Measurements from ENCODE around the gene ABHD12B.
A peak's percentile ranks its signal among the peaks of the same experiment; 100 is the strongest.

Gene ABHD12B

DNA sequence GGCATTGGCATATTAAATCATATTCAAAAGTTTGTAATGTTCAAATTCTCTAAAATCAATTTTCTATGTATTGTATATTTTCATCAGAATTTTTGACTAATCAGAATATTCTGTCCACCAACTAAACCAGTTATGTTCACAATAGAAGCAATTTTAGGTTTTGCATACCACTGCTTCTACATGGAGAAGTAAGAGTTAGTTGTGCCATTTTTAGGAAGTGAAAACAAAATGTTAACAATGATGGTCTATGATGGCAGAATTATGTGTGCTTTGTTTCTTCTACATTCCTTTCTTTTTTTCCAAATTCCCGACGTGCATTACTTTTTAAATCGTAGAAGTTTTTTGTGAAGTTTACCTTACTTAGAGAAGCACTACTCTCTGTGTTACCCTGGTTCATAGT is 29.5 kb downstream of the ABHD12B start:
- Histone ChIP-seq H3K4me1 (ENCODE audit: control insufficient read depth in 2 of 2, insufficient read depth in 1 of 2, low read depth in 1 of 2, low read length in 2 of 2) (peaks cover 0 to 1% of the 10 kb centered on the region in 2 donors), H3K9me3 (replicated peaks in 1 of 2; ENCODE audit: control insufficient read depth in 2 of 2, insufficient read depth in 1 of 2, low read depth in 1 of 2, low read length in 2 of 2) (peaks cover 0 to 7% of the 10 kb centered on the region in 2 donors), H2BK15ac (ENCODE audit: low read length) (no peak overlapping the region), H3K9ac (ENCODE audit: low read depth, low read length, poor library complexity) (no peak overlapping the region), H3K27me3 (ENCODE audit: control insufficient read depth in 3 of 3, insufficient read depth in 3 of 3, low read depth in 1 of 3, low read length in 3 of 3) (no peaks in the 10 kb centered on the region), H3K79me1 (ENCODE audit: low read depth, low read length) (no peaks in the 10 kb centered on the region), H2BK120ac (ENCODE audit: low read depth, low read length) (no peak overlapping the region), H3K27ac (replicated peaks; ENCODE audit: low read length) (no peak overlapping the region), H3K14ac (ENCODE audit: low read length) (no peak overlapping the region), H4K91ac (ENCODE audit: low read depth, low read length, poor library complexity) (no peak overlapping the region), H2BK12ac (ENCODE audit: low read length) (no peak overlapping the region), H3K23ac (ENCODE audit: low read depth, low read length, poor library complexity) (no peak overlapping the region), H3K18ac (ENCODE audit: low read length) (no peak overlapping the region), H3K4me2 (ENCODE audit: insufficient read depth, low read length, poor library complexity, severe bottlenecking) (no peak overlapping the region), H3K4ac (ENCODE audit: low read length) (no peak overlapping the region), H4K8ac (ENCODE audit: low read depth, low read length) (no peak overlapping the region), H2AFZ (ENCODE audit: low read length) (no peak overlapping the region), H3K36me3 (replicated peaks in 1 of 2; ENCODE audit: control insufficient read depth in 2 of 2, insufficient read depth in 2 of 2, low read length in 2 of 2) (no peaks in the 10 kb centered on the region), H2BK5ac (ENCODE audit: low read length) (no peak overlapping the region), H3K4me3 (ENCODE audit: low read length in 2 of 2) (no peak overlapping the region), H2AK5ac (ENCODE audit: low read depth, low read length) (no peak overlapping the region)
- no peak for DNase-seq (ENCODE audit: low spot score)
- no CpG with 5 or more reads among the region's 3 CpGs for WGBS, 2 donors (ENCODE audit: extremely low coverage in 2 of 2, insufficient read length in 2 of 2, insufficient replicate concordance in 1 of 2)

DNA sequence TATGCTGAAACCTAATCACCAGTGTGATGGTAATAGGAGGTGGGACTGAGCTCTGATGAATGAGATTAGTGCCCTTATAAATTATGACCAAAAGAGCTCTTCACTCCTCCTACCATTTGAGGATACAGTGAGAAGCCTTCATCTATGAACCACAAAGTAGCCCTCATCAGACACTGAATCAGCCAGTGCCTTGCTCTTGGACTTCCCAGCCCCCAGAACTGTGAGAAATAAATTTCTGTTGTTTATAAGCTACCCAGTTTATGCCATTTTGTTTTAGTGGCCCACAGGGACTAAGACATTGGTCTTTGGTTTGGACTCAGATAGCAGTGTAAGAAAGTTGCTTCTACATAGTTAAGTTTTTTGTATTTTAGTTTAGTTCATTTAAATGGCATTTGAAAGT is 32.9 kb downstream of the ABHD12B start:
- no peak overlapping the region for H3K23ac ChIP-seq (ENCODE audit: low read depth, low read length, poor library complexity)
- H3K9me3 ChIP-seq (replicated peaks in 1 of 2; ENCODE audit: control insufficient read depth in 2 of 2, insufficient read depth in 1 of 2, low read depth in 1 of 2, low read length in 2 of 2) = peaks cover 0 to 7% of the 10 kb centered on the region in 2 donors
- no peaks in the 10 kb centered on the region for H3K79me1 ChIP-seq (ENCODE audit: low read depth, low read length)
- no peak overlapping the region for H3K4ac ChIP-seq (ENCODE audit: low read length)
- H3K18ac ChIP-seq (ENCODE audit: low read length) = no peak overlapping the region
- H4K8ac ChIP-seq (ENCODE audit: low read depth, low read length) = no peak overlapping the region
- H3K36me3 ChIP-seq (replicated peaks in 1 of 2; ENCODE audit: control insufficient read depth in 2 of 2, insufficient read depth in 2 of 2, low read length in 2 of 2) = no peaks in the 10 kb centered on the region
- no peak overlapping the region for H3K9ac ChIP-seq (ENCODE audit: low read depth, low read length, poor library complexity)
- no peak overlapping the region for H4K91ac ChIP-seq (ENCODE audit: low read depth, low read length, poor library complexity)
- H2BK120ac ChIP-seq (ENCODE audit: low read depth, low read length) = no peak overlapping the region
- H2BK5ac ChIP-seq (ENCODE audit: low read length) = no peak overlapping the region
- H3K4me3 ChIP-seq (ENCODE audit: low read length in 2 of 2) = no peak overlapping the region
- no peak overlapping the region for H3K4me2 ChIP-seq (ENCODE audit: insufficient read depth, low read length, poor library complexity, severe bottlenecking)
- no peak overlapping the region for H2BK12ac ChIP-seq (ENCODE audit: low read length)
- peaks cover 0 to under 1% of the 10 kb centered on the region in 2 donors for H3K4me1 ChIP-seq (ENCODE audit: control insufficient read depth in 2 of 2, insufficient read depth in 1 of 2, low read depth in 1 of 2, low read length in 2 of 2)
- no peak overlapping the region for H2BK15ac ChIP-seq (ENCODE audit: low read length)
- no peak overlapping the region for H2AFZ ChIP-seq (ENCODE audit: low read length)
- DNase-seq (ENCODE audit: low spot score) = no peak
- H3K27ac ChIP-seq (replicated peaks; ENCODE audit: low read length) = no peak overlapping the region
- H3K14ac ChIP-seq (ENCODE audit: low read length) = no peak overlapping the region
- no peaks in the 10 kb centered on the region for H3K27me3 ChIP-seq (ENCODE audit: control insufficient read depth in 3 of 3, insufficient read depth in 3 of 3, low read depth in 1 of 3, low read length in 3 of 3)
- no peak overlapping the region for H2AK5ac ChIP-seq (ENCODE audit: low read depth, low read length)

DNA sequence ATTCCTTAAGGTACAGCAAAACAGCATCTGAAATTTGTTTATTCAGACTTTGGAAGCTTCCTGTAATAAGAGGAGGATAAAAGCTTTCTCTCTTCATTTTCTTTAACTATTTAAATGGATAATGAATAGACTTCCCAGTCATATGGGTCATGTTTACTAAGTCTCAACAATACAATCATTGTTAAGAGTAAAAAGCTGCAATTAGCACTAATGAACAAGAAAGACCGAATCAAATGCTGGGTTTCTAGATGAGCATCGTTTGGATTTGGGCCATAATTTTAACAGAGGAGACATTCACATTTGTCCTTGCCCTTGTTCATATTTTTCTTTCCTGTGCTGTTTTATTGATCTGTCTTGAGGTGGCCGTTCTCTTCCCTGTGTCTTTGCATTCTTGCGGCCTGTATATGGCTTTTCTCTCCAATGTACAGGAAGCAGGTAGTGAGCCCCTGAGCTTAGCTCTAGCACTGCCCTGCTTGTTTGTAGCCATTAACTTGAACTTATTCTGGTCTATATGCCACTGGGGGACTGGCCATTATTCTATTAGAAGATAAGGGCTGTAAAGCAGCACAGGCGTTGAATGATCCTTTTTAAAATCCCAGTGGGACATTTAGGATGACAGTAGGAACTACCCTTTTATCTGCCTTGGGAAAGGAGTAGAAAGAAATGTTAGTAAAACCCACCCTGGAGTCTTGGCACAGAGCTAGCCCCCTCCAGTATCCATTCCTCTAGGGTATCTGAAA is 34.6 kb downstream of the ABHD12B start:
- H3K23ac ChIP-seq (ENCODE audit: low read depth, low read length, poor library complexity) = no peak overlapping the region
- H2BK12ac ChIP-seq (ENCODE audit: low read length) = no peak overlapping the region
- H3K79me1 ChIP-seq (ENCODE audit: low read depth, low read length) = no peaks in the 10 kb centered on the region
- no peak overlapping the region for H3K9ac ChIP-seq (ENCODE audit: low read depth, low read length, poor library complexity)
- H2BK5ac ChIP-seq (ENCODE audit: low read length) = no peak overlapping the region
- H3K14ac ChIP-seq (ENCODE audit: low read length) = no peak overlapping the region
- no peaks in the 10 kb centered on the region for H3K27me3 ChIP-seq (ENCODE audit: control insufficient read depth in 3 of 3, insufficient read depth in 3 of 3, low read depth in 1 of 3, low read length in 3 of 3)
- H3K4ac ChIP-seq (ENCODE audit: low read length) = no peak overlapping the region
- no peak for DNase-seq (ENCODE audit: low spot score)
- peaks cover 0 to 7% of the 10 kb centered on the region in 2 donors for H3K9me3 ChIP-seq (replicated peaks in 1 of 2; ENCODE audit: control insufficient read depth in 2 of 2, insufficient read depth in 1 of 2, low read depth in 1 of 2, low read length in 2 of 2)
- H3K18ac ChIP-seq (ENCODE audit: low read length) = no peak overlapping the region
- no peak overlapping the region for H2AK5ac ChIP-seq (ENCODE audit: low read depth, low read length)
- no peak overlapping the region for H2BK120ac ChIP-seq (ENCODE audit: low read depth, low read length)
- H4K8ac ChIP-seq (ENCODE audit: low read depth, low read length) = no peak overlapping the region
- no peak overlapping the region for H2BK15ac ChIP-seq (ENCODE audit: low read length)
- no CpG with 5 or more reads among the region's 5 CpGs for WGBS, 2 donors (ENCODE audit: extremely low coverage in 2 of 2, insufficient read length in 2 of 2, insufficient replicate concordance in 1 of 2)
- H3K4me1 ChIP-seq (ENCODE audit: control insufficient read depth in 2 of 2, insufficient read depth in 1 of 2, low read depth in 1 of 2, low read length in 2 of 2) = peaks cover 0 to 4% of the 10 kb centered on the region in 2 donors
- no peak overlapping the region for H2AFZ ChIP-seq (ENCODE audit: low read length)
- H3K27ac ChIP-seq (replicated peaks; ENCODE audit: low read length) = no peak overlapping the region
- H3K4me3 ChIP-seq (ENCODE audit: low read length in 2 of 2) = no peak overlapping the region
- no peak overlapping the region for H4K91ac ChIP-seq (ENCODE audit: low read depth, low read length, poor library complexity)
- no peaks in the 10 kb centered on the region for H3K36me3 ChIP-seq (replicated peaks in 1 of 2; ENCODE audit: control insufficient read depth in 2 of 2, insufficient read depth in 2 of 2, low read length in 2 of 2)
- no peak overlapping the region for H3K4me2 ChIP-seq (ENCODE audit: insufficient read depth, low read length, poor library complexity, severe bottlenecking)

DNA sequence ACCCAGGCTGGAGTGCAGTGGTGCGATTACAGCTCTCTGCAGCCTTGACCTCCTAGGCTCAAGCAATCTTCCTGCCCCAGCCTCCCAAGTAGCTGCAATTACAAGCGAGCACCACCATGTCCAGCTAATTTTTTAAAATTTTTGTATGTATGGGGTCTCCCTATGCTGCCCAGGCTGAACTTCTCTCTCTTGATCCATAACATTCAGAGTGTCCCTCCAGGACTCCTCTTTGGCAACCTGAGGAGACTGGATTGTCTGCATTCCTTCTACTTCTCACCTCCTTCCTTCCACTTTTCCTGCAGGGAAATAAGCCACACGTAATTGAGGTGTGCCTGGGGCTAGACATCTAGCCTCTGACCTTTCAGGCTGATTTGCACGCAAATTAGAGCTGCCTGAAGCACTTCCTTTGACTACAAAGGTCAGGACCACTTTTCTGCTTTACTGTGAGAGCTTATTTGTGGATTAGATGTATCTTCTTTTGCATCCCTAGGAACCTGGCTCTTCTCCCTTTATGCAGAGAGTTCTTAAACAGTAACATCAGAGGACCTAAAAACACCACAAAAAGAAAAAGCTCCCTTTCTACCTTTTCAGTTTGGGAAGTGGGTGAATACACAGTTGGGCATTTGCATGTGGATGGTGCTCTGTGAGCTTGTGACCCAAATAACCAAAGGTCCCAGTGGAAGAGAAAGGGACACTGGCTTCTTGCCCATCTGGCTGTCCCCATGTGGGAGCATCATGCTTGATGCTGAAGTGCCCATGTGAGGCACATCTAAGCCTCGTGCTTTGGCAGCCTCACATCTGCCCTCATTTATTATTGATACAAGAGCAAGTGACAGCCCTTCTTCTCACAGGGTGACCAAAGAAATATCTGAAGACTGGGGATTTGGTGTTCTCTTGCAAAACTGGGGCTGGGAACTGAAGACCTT is 38.9 kb downstream of the ABHD12B start:
- Histone ChIP-seq H3K4me1 (ENCODE audit: control insufficient read depth in 2 of 2, insufficient read depth in 1 of 2, low read depth in 1 of 2, low read length in 2 of 2) (peaks cover 0 to 4% of the 10 kb centered on the region in 2 donors), H3K4me2 (ENCODE audit: insufficient read depth, low read length, poor library complexity, severe bottlenecking) (no peak overlapping the region), H3K23ac (ENCODE audit: low read depth, low read length, poor library complexity) (no peak overlapping the region), H3K27ac (replicated peaks; ENCODE audit: low read length) (no peak overlapping the region), H2BK5ac (ENCODE audit: low read length) (no peak overlapping the region), H2AFZ (ENCODE audit: low read length) (no peak overlapping the region), H4K91ac (ENCODE audit: low read depth, low read length, poor library complexity) (no peak overlapping the region), H3K14ac (ENCODE audit: low read length) (no peak overlapping the region), H2BK15ac (ENCODE audit: low read length) (no peak overlapping the region), H3K36me3 (replicated peaks in 1 of 2; ENCODE audit: control insufficient read depth in 2 of 2, insufficient read depth in 2 of 2, low read length in 2 of 2) (peaks cover 0 to 10% of the 10 kb centered on the region in 2 donors), H3K4ac (ENCODE audit: low read length) (no peak overlapping the region), H2BK12ac (ENCODE audit: low read length) (no peak overlapping the region), H4K8ac (ENCODE audit: low read depth, low read length) (peak overlapping the region; percentile 55), H3K9ac (ENCODE audit: low read depth, low read length, poor library complexity) (no peak overlapping the region), H2BK120ac (ENCODE audit: low read depth, low read length) (no peak overlapping the region), H3K27me3 (ENCODE audit: control insufficient read depth in 3 of 3, insufficient read depth in 3 of 3, low read depth in 1 of 3, low read length in 3 of 3) (no peaks in the 10 kb centered on the region), H3K79me1 (ENCODE audit: low read depth, low read length) (no peaks in the 10 kb centered on the region), H3K4me3 (ENCODE audit: low read length in 2 of 2) (no peak overlapping the region), H2AK5ac (ENCODE audit: low read depth, low read length) (no peak overlapping the region), H3K18ac (ENCODE audit: low read length) (peak overlapping the region; percentile 49), H3K9me3 (replicated peaks in 1 of 2; ENCODE audit: control insufficient read depth in 2 of 2, insufficient read depth in 1 of 2, low read depth in 1 of 2, low read length in 2 of 2) (no peaks in the 10 kb centered on the region)
- no peak for DNase-seq (ENCODE audit: low spot score)
- no CpG with 5 or more reads among the region's 5 CpGs for WGBS, 2 donors (ENCODE audit: extremely low coverage in 2 of 2, insufficient read length in 2 of 2, insufficient replicate concordance in 1 of 2)

All from neuronal stem cell (in vitro differentiated cells).